Spleen (tissue), 11 donors: ENCODE data around the gene MRAS. TPM values are rescaled to one million over a fixed set of nuclear protein-coding genes. Genes with fewer than 3 reads are reported as not detected.

Experiments used
- DNase-seq: peaks from one replicate; pipeline ENCODE4 v3.0.0-alpha.2; 2020
- H3K27ac ChIP-seq, 8 donors: fragments of 200-600 bp; sonication (generic) in 7 of 8; 1 replicate in 4 of 8; 2 replicates in 4 of 8; pipeline versions ENCODE4 v1.5.0 to v1.8.0; 2016 to 2021; ENCODE audit warnings: inconsistent platforms in 4 of 8, mild to moderate bottlenecking in 4 of 8, moderate library complexity in 1 of 8
- H3K27me3 ChIP-seq, 7 donors: fragments of 200-600 bp; sonication (generic) in 6 of 7; replicated peaks in 1 of 7; 1 replicate in 4 of 7; 2 replicates in 3 of 7; pipeline versions ENCODE4 v1.5.0 to v1.8.0; 2016 to 2021; ENCODE audit warnings: inconsistent platforms in 3 of 7, mild to moderate bottlenecking in 1 of 7
- H3K36me3 ChIP-seq, 6 donors: fragments of 200-600 bp; sonication (generic) in 5 of 6; 1 replicate in 4 of 6; 2 replicates in 2 of 6; pipeline versions ENCODE4 v1.5.0 to v1.8.0; 2016 to 2021; ENCODE audit warnings: inconsistent platforms in 2 of 6
- H3K4me1 ChIP-seq, 6 donors: fragments of 200-600 bp; sonication (generic) in 5 of 6; 1 replicate in 3 of 6; 2 replicates in 3 of 6; pipeline versions ENCODE4 v1.5.0 to v1.8.0; 2016 to 2021; ENCODE audit warnings: inconsistent platforms in 3 of 6
- H3K4me3 ChIP-seq, 8 donors: fragments of 200-600 bp; sonication (generic) in 7 of 8; 1 replicate in 4 of 8; 2 replicates in 4 of 8; pipeline versions ENCODE4 v1.5.0 to v1.8.0; 2016 to 2021; ENCODE audit warnings: inconsistent platforms in 4 of 8, mild to moderate bottlenecking in 4 of 8, moderate library complexity in 2 of 8
- H3K9me3 ChIP-seq, 8 donors: fragments of 200-600 bp; sonication (generic) in 7 of 8; 1 replicate in 4 of 8; 2 replicates in 4 of 8; pipeline versions ENCODE4 v1.5.0 to v1.8.0; 2016 to 2021; ENCODE audit warnings: inconsistent platforms in 4 of 8
- CTCF ChIP-seq, 11 experiments: fragments of 200-600 bp in 7 of 11; fragments of 450-650 bp in 4 of 11; sonication (generic) in 4 of 11; IDR thresholded peaks in 8 of 11; conservative IDR thresholded peaks in 3 of 11; 1 replicate in 7 of 11; 2 replicates in 4 of 11; pipeline versions ENCODE4 v1.4.0 to v1.8.0; 2016 to 2021; ENCODE audit warnings: antibody characterized with exemption in 11 of 11, inconsistent platforms in 4 of 11, mild to moderate bottlenecking in 1 of 11
- POLR2A ChIP-seq, 3 donors: fragments of 450-650 bp; IDR thresholded peaks; one replicate each; pipeline ENCODE4 v1.5.1; 2017; ENCODE audit warnings: antibody characterized with exemption in 3 of 3, mild to moderate bottlenecking in 1 of 3
- POLR2AphosphoS5 ChIP-seq, 3 donors: sonication (generic); formaldehyde crosslinking; IDR thresholded peaks; one replicate each; pipeline ENCODE4 v1.5.1; 2017; ENCODE audit warnings: antibody characterized with exemption in 3 of 3
- whole genome bisulfite sequencing, 5 donors: extraction: QIAGEN DNeasy Blood & Tissue Kit in 3 of 5; methylation state at CpG; one replicate each; pipeline versions ENCODE4 v1.1.5 to v1.1.7; 2013 to 2018; 5-methylcytosine and 5-hydroxymethylcytosine counted together
- intact Hi-C: fragments of 100-400 bp; cut with DNase I; formaldehyde crosslinking; loops from one replicate; pipeline ENCODE4 v1.15.0; 2023; ENCODE audit warnings: low total_unique reads
- polyA plus RNA-seq, 3 donors: library from polyadenylated mRNA; stranded (reverse); fragments of 200-250 nt; gene quantifications; one replicate each; pipeline ENCODE4 v1.2.1, GENCODE V29; 2013
- total RNA-seq, 7 donors: library from RNA; depleted of rRNA in 3 of 7; stranded (reverse); fragments of >200 nt in 3 of 7; fragmentation: NEBNext Ultra II Directional in 4 of 7; extraction: Animal tissue kit (Norgen Biotek cat#: 25700) in 4 of 7; gene quantifications; one replicate each; pipeline versions ENCODE4 v1.1.0 to v1.2.1, GENCODE V29; 2016 to 2021
- donor health status: healthy with polysubstance abuse.
- donor health status: DM: no; HTN: no; CAD: no; lungs with moderate emphysema.
- donor health status: DM: no; HTN: no; CAD: no.
- donor health status: Bipolar disorder and iron deficiency.
- donor health status: healthy.
- donor health status: DM: no; HTN: no; CAD: no.
- donor health status: DM: yes; HTN: yes; CAD: no.

The MRAS gene
- total and polyA plus RNA-seq, 10 donors: 4.1 to 36.7 (median 21.4) TPM

GRCh38 chr3:138308783-138309182, 39.6 kb upstream of the MRAS start:
- H3K9me3 ChIP-seq: peaks cover 3 to 50% (median 36%) of the 10 kb centered on the region in 8 donors
- H3K27me3 ChIP-seq: peaks cover 0 to 7% (median 0%) of the 10 kb centered on the region in 7 donors
- TF ChIP-seq POLR2AphosphoS5 (IDR thresholded peaks at IDR 0.05): no peak
- no peak for TF ChIP-seq CTCF (IDR thresholded peaks at IDR 0.05 in 8 of 11, conservative IDR thresholded peaks at IDR 0.05 in 3 of 11)
- no peak for TF ChIP-seq POLR2A (IDR thresholded peaks at IDR 0.05)
- no peak overlapping the region for H3K4me3 ChIP-seq
- no peaks in the 10 kb centered on the region for H3K4me1 ChIP-seq
- no peak overlapping the region for H3K27ac ChIP-seq
- no peak for DNase-seq
- no peaks in the 10 kb centered on the region for H3K36me3 ChIP-seq
- intact Hi-C loops: no loop called here

- H3K36me3 ChIP-seq: no peaks in the 10 kb centered on the region
- no peak for TF ChIP-seq POLR2AphosphoS5 (IDR thresholded peaks at IDR 0.05)
- intact Hi-C loops: no loop called here
- H3K4me3 ChIP-seq: no peak overlapping the region
- H3K4me1 ChIP-seq: no peaks in the 10 kb centered on the region
- DNase-seq: no peak
- H3K9me3 ChIP-seq: peaks cover 3 to 50% (median 36%) of the 10 kb centered on the region in 8 donors
- WGBS, 5 donors: 68 to 86% (median 80%) methylated on average over 4 of the region's 4 CpGs
- peaks cover 0 to 7% (median 0%) of the 10 kb centered on the region in 7 donors for H3K27me3 ChIP-seq
- H3K27ac ChIP-seq: no peak overlapping the region
Observed at GRCh38 chr3:138310494-138310893, 37.9 kb upstream of the MRAS start.

GRCh38 chr3:138314751-138315150, 33.6 kb upstream of the MRAS start:
- H3K4me3 ChIP-seq: no peak overlapping the region
- WGBS, 5 donors: 79 to 84% (median 80%) methylated on average over 1 of the region's 1 CpG
- peaks cover 0 to 3% (median 0%) of the 10 kb centered on the region in 7 donors for H3K27me3 ChIP-seq
- no peaks in the 10 kb centered on the region for H3K36me3 ChIP-seq
- TF ChIP-seq POLR2A (IDR thresholded peaks at IDR 0.05) (no peak), CTCF (IDR thresholded peaks at IDR 0.05 in 8 of 11, conservative IDR thresholded peaks at IDR 0.05 in 3 of 11) (no peak), POLR2AphosphoS5 (IDR thresholded peaks at IDR 0.05) (no peak)
- no peaks in the 10 kb centered on the region for H3K4me1 ChIP-seq
- intact Hi-C loops: no loop called here
- H3K9me3 ChIP-seq: peaks cover 0 to 19% (median 10%) of the 10 kb centered on the region in 8 donors
- no peak overlapping the region for H3K27ac ChIP-seq
- no peak for DNase-seq

GRCh38 chr3:138317687-138318086, 30.7 kb upstream of the MRAS start:
- H3K36me3 ChIP-seq: no peaks in the 10 kb centered on the region
- no peak overlapping the region for H3K4me3 ChIP-seq
- WGBS, 5 donors: 83 to 100% (median 86%) methylated on average over 1 of the region's 1 CpG
- H3K9me3 ChIP-seq: no peaks in the 10 kb centered on the region
- intact Hi-C loops: no loop called here
- H3K4me1 ChIP-seq: no peaks in the 10 kb centered on the region
- no peak for DNase-seq
- TF ChIP-seq CTCF (IDR thresholded peaks at IDR 0.05 in 8 of 11, conservative IDR thresholded peaks at IDR 0.05 in 3 of 11) (no peak), POLR2A (IDR thresholded peaks at IDR 0.05) (no peak)
- peaks cover 0 to 6% (median 0%) of the 10 kb centered on the region in 7 donors for H3K27me3 ChIP-seq
- H3K27ac ChIP-seq: no peak overlapping the region

GRCh38 chr3:138323971-138324370, 24.4 kb upstream of the MRAS start:
- WGBS, 5 donors: 64 to 91% (median 89%) methylated on average over 4 of the region's 4 CpGs
- no peak for TF ChIP-seq CTCF (IDR thresholded peaks at IDR 0.05 in 8 of 11, conservative IDR thresholded peaks at IDR 0.05 in 3 of 11)
- no peak for TF ChIP-seq POLR2AphosphoS5 (IDR thresholded peaks at IDR 0.05)
- no peak for TF ChIP-seq POLR2A (IDR thresholded peaks at IDR 0.05)
- Histone ChIP-seq H3K9me3 (no peaks in the 10 kb centered on the region), H3K36me3 (no peaks in the 10 kb centered on the region), H3K27me3 (peaks cover 0 to 11% (median 0%) of the 10 kb centered on the region in 7 donors), H3K4me3 (no peak overlapping the region), H3K4me1 (peaks cover 0 to 8% (median 7%) of the 10 kb centered on the region in 6 donors), H3K27ac (no peak overlapping the region)
- no peak for DNase-seq
- intact Hi-C loops: no loop called here
